BLaER1 (cell line): ENCODE data around the gene SPRY1.
A peak's percentile ranks its signal among the peaks of the same experiment; 100 is the strongest.

Experiments
- H3K27ac ChIP-seq: shearing (Covaris generic); formaldehyde crosslinking; 2 replicates; pipeline ENCODE4 v1.8.1; 2022
- H3K27me3 ChIP-seq: shearing (Covaris generic); formaldehyde crosslinking; 2 replicates; pipeline ENCODE4 v1.8.1; 2022
- H3K36me3 ChIP-seq: shearing (Covaris generic); formaldehyde crosslinking; 2 replicates; pipeline ENCODE4 v1.8.1; 2022
- H3K4me1 ChIP-seq: shearing (Covaris generic); formaldehyde crosslinking; 2 replicates; pipeline ENCODE4 v1.8.1; 2022
- H3K4me2 ChIP-seq: shearing (Covaris generic); formaldehyde crosslinking; 2 replicates; pipeline ENCODE4 v1.8.1; 2022
- H3K4me3 ChIP-seq: shearing (Covaris generic); formaldehyde crosslinking; 2 replicates; pipeline ENCODE4 v1.8.1; 2022
- H3K9ac ChIP-seq: shearing (Covaris generic); formaldehyde crosslinking; 2 replicates; pipeline ENCODE4 v1.8.1; 2022
- H3K9me3 ChIP-seq: shearing (Covaris generic); formaldehyde crosslinking; 2 replicates; pipeline ENCODE4 v1.8.1; 2022
- H4K20me1 ChIP-seq: shearing (Covaris generic); formaldehyde crosslinking; 2 replicates; pipeline ENCODE4 v1.8.1; 2022
- Cebpa-rat ChIP-seq: shearing (Covaris generic); IDR thresholded peaks from 2 replicates; pipeline ENCODE4 v1.8.1; 2022

Gene SPRY1

GRCh38 chr4:123418351-123418931, 21.8 kb downstream of the SPRY1 start:
- Histone ChIP-seq H3K27ac (peak overlapping the region; percentile 12; the same call in 1 of the 2 replicates), H3K4me2 (peak overlapping the region; percentile 55), H3K9me3 (peaks cover 13% of the 10 kb centered on the region; the same call in 1 of the 2 replicates), H3K4me3 (no peak overlapping the region), H3K27me3 (no peaks in the 10 kb centered on the region), H4K20me1 (no peaks in the 10 kb centered on the region), H3K4me1 (peaks cover 66% of the 10 kb centered on the region), H3K36me3 (no peaks in the 10 kb centered on the region), H3K9ac (peak overlapping the region; percentile 26; the same call in 1 of the 2 replicates)
- TF ChIP-seq Cebpa-rat: no peak

GRCh38 chr4:123419885-123420755, 23.5 kb downstream of the SPRY1 start:
- H3K4me1 ChIP-seq: peaks cover 56% of the 10 kb centered on the region
- no peak overlapping the region for H3K9ac ChIP-seq
- H4K20me1 ChIP-seq: no peaks in the 10 kb centered on the region
- H3K4me3 ChIP-seq: no peak overlapping the region
- no peak for TF ChIP-seq Cebpa-rat
- H3K4me2 ChIP-seq: no peak overlapping the region
- no peaks in the 10 kb centered on the region for H3K27me3 ChIP-seq
- H3K36me3 ChIP-seq: no peaks in the 10 kb centered on the region
- no peak overlapping the region for H3K27ac ChIP-seq
- H3K9me3 ChIP-seq: 0 out of 2 replicates have a peak, but pooled peaks cover 4% of the 10 kb centered on the region

- no peak overlapping the region for H3K27ac ChIP-seq
- peaks cover 15% of the 10 kb centered on the region for H3K9me3 ChIP-seq
- peaks cover 43% of the 10 kb centered on the region for H3K4me1 ChIP-seq
- no peaks in the 10 kb centered on the region for H3K36me3 ChIP-seq
- no peaks in the 10 kb centered on the region for H4K20me1 ChIP-seq
- TF ChIP-seq Cebpa-rat: no peak
- H3K4me2 ChIP-seq: peak overlapping the region; percentile 42; the same call in 1 of the 2 replicates
- no peak overlapping the region for H3K9ac ChIP-seq
- no peak overlapping the region for H3K4me3 ChIP-seq
- H3K27me3 ChIP-seq: no peaks in the 10 kb centered on the region
Measured at GRCh38 chr4:123421227-123421936, 24.8 kb downstream of the SPRY1 start.

GRCh38 chr4:123421937-123422781, 25.6 kb downstream of the SPRY1 start:
- Histone ChIP-seq H4K20me1 (no peaks in the 10 kb centered on the region), H3K4me2 (peak overlapping the region; percentile 42), H3K27me3 (no peaks in the 10 kb centered on the region), H3K36me3 (no peaks in the 10 kb centered on the region), H3K9me3 (peaks cover 23% of the 10 kb centered on the region), H3K4me1 (peaks cover 35% of the 10 kb centered on the region), H3K4me3 (no peak overlapping the region), H3K27ac (no peak overlapping the region), H3K9ac (no peak overlapping the region)
- TF ChIP-seq Cebpa-rat: no peak

- Histone ChIP-seq H3K9me3 (peaks cover 39% of the 10 kb centered on the region), H3K36me3 (no peaks in the 10 kb centered on the region), H3K27ac (no peak overlapping the region), H3K9ac (no peak overlapping the region), H4K20me1 (no peaks in the 10 kb centered on the region), H3K4me2 (no peak overlapping the region), H3K4me1 (peaks cover 19% of the 10 kb centered on the region), H3K4me3 (no peak overlapping the region), H3K27me3 (no peaks in the 10 kb centered on the region)
- no peak for TF ChIP-seq Cebpa-rat
Measured at GRCh38 chr4:123423819-123424218, 27.2 kb downstream of the SPRY1 start.

GRCh38 chr4:123427951-123428350, 31.4 kb downstream of the SPRY1 start:
- Histone ChIP-seq H3K27me3 (no peaks in the 10 kb centered on the region), H3K4me1 (no peaks in the 10 kb centered on the region), H3K36me3 (no peaks in the 10 kb centered on the region), H3K4me2 (no peak overlapping the region), H3K27ac (no peak overlapping the region), H3K9me3 (peaks cover 38% of the 10 kb centered on the region), H4K20me1 (no peaks in the 10 kb centered on the region), H3K4me3 (no peak overlapping the region), H3K9ac (no peak overlapping the region)
- TF ChIP-seq Cebpa-rat: no peak

GRCh38 chr4:123430031-123430430, 33.4 kb downstream of the SPRY1 start:
- Histone ChIP-seq H3K9ac (no peak overlapping the region), H3K4me3 (no peak overlapping the region), H3K4me1 (no peaks in the 10 kb centered on the region), H4K20me1 (no peaks in the 10 kb centered on the region), H3K27me3 (no peaks in the 10 kb centered on the region), H3K36me3 (no peaks in the 10 kb centered on the region), H3K27ac (no peak overlapping the region), H3K4me2 (no peak overlapping the region), H3K9me3 (peaks cover 53% of the 10 kb centered on the region)
- TF ChIP-seq Cebpa-rat: no peak

- Histone ChIP-seq H3K4me2 (no peak overlapping the region), H3K36me3 (no peaks in the 10 kb centered on the region), H3K27me3 (no peaks in the 10 kb centered on the region), H3K27ac (no peak overlapping the region), H3K9me3 (peaks cover 55% of the 10 kb centered on the region), H4K20me1 (no peaks in the 10 kb centered on the region), H3K4me1 (no peaks in the 10 kb centered on the region), H3K9ac (no peak overlapping the region), H3K4me3 (no peak overlapping the region)
- TF ChIP-seq Cebpa-rat: no peak
Measured at GRCh38 chr4:123430501-123430900, 33.9 kb downstream of the SPRY1 start.

GRCh38 chr4:123433573-123433972, 37.0 kb downstream of the SPRY1 start:
- Histone ChIP-seq H3K4me2 (no peak overlapping the region), H3K27me3 (no peaks in the 10 kb centered on the region), H3K9ac (no peak overlapping the region), H4K20me1 (no peaks in the 10 kb centered on the region), H3K9me3 (peaks cover 33% of the 10 kb centered on the region), H3K36me3 (no peaks in the 10 kb centered on the region), H3K27ac (no peak overlapping the region), H3K4me3 (no peak overlapping the region), H3K4me1 (no peaks in the 10 kb centered on the region)
- TF ChIP-seq Cebpa-rat: no peak
